Adrenal gland (tissue), 12 donors: ENCODE measurements around the gene PPP6C. TPM values are rescaled to one million over a fixed set of nuclear protein-coding genes. Genes with fewer than 3 reads are reported as not detected.
"Not testable (repeated sequence)": the region's sequence is repeated elsewhere in the genome, so short reads cannot be mapped to it uniquely, and the experiment has no call there.

Source experiments
- DNase-seq, 7 donors: peaks; one replicate each; pipeline ENCODE4 v3.0.0-alpha.2; 2019 to 2020
- H3K27ac ChIP-seq, 5 donors: fragments of 200-600 bp; sonication (generic) in 4 of 5; 1 replicate in 3 of 5; 2 replicates in 2 of 5; pipeline versions ENCODE4 v1.5.1 to v1.8.0; 2016 to 2020; ENCODE audit warnings: mild to moderate bottlenecking in 1 of 5
- H3K27me3 ChIP-seq: fragments of 200-600 bp; 2 replicates; pipeline ENCODE4 v1.8.0; 2021
- H3K36me3 ChIP-seq, 2 donors: fragments of 200-600 bp; replicated peaks in 1 of 2; 1 replicate in 1 of 2; 2 replicates in 1 of 2; pipeline versions ENCODE4 v1.5.1 to v1.8.0; 2018 to 2022
- H3K4me1 ChIP-seq, 2 donors: fragments of 200-600 bp; replicated peaks in 1 of 2; 1 replicate in 1 of 2; 2 replicates in 1 of 2; pipeline versions ENCODE4 v1.5.1 to v1.8.0; 2018 to 2021
- H3K4me3 ChIP-seq, 4 donors: fragments of 200-600 bp; sonication (generic) in 3 of 4; one replicate each; pipeline ENCODE4 v1.5.1; 2016 to 2018
- H3K9me3 ChIP-seq, 3 donors: fragments of 200-600 bp; sonication (generic) in 1 of 3; replicated peaks in 1 of 3; 1 replicate in 2 of 3; 2 replicates in 1 of 3; pipeline versions ENCODE4 v1.5.1 to v1.8.0; 2016 to 2021
- CTCF ChIP-seq, 6 experiments: fragments of 450-650 bp in 4 of 6; fragments of 200-600 bp in 2 of 6; sonication (generic) in 1 of 6; IDR thresholded peaks; 1 replicate in 5 of 6; 2 replicates in 1 of 6; pipeline versions ENCODE4 v1.5.1 to v1.8.0; 2016 to 2021; ENCODE audit warnings: antibody characterized with exemption in 6 of 6, mild to moderate bottlenecking in 2 of 6, moderate library complexity in 1 of 6
- POLR2A ChIP-seq, 2 donors: fragments of 450-650 bp; IDR thresholded peaks; one replicate each; pipeline ENCODE4 v1.6.1; 2017; ENCODE audit warnings: antibody characterized with exemption in 2 of 2, mild to moderate bottlenecking in 2 of 2, moderate library complexity in 1 of 2
- WGBS, 4 donors: extraction: QIAGEN DNeasy Blood & Tissue Kit in 2 of 4; methylation state at CpG; one replicate each; pipeline versions ENCODE4 v1.1.5 to v1.1.7; 2013 to 2017; 5-methylcytosine and 5-hydroxymethylcytosine counted together
- intact Hi-C, 2 donors: fragments of 100-400 bp; cut with DNase I; formaldehyde crosslinking; loops; one replicate each; pipeline versions ENCODE4 v1.14.1 to v1.15.0; 2022 to 2023
- polyA plus RNA-seq, 3 donors: library from polyadenylated mRNA; stranded (reverse); fragments of 200-250 nt in 2 of 3; fragments of 350-450 nt in 1 of 3; fragmentation: Illumina TruSeq in 1 of 3; extraction: RNeasy Lipid Tissue Mini Kit (QIAGEN cat#74804) in 1 of 3; gene quantifications; one replicate each; pipeline ENCODE4 v1.2.3, GENCODE V29; 2013 to 2014
- total RNA-seq, 9 donors: library from RNA; depleted of rRNA in 4 of 9; stranded (reverse); fragments of >200 nt in 4 of 9; fragments of 120-200 nt in 1 of 9; fragmentation: NEBNext Ultra II Directional in 1 of 9; extraction: Animal tissue kit (Norgen Biotek cat#: 25700) in 1 of 9; gene quantifications; one replicate each; pipeline versions ENCODE4 v1.1.0 to v1.2.4, GENCODE V29; 2013 to 2023
- donor health status: healthy with polysubstance abuse.
- donor health status: Bipolar disorder and iron deficiency.
- donor health status: DM: yes; HTN: yes; CAD: no.
- donor health status: DM: no; HTN: no; CAD: no.
- donor health status: DM: no; HTN: no; CAD: no.
- donor health status: DM: yes; HTN: yes; CAD: no.

The PPP6C gene
- total and polyA plus RNA-seq, 12 donors = 15.9 to 71.1 (median 46.3) TPM

GRCh38 chr9:125190361-125190801 lies 778 bp upstream of the PPP6C start:
- H3K27ac ChIP-seq = peak overlapping the region; percentile 44 to 99 (median 80)
- no peaks in the 10 kb centered on the region for H3K36me3 ChIP-seq
- peaks cover 22 to 44% of the 10 kb centered on the region in 2 donors for H3K4me1 ChIP-seq
- peak overlapping the region; percentile 9 to 100 (median 54) for H3K4me3 ChIP-seq
- H3K27me3 ChIP-seq = no peaks in the 10 kb centered on the region
- intact Hi-C loops = no loop called here
- TF ChIP-seq POLR2A (IDR thresholded peaks at IDR 0.05) = no peak
- no peak for TF ChIP-seq CTCF (IDR thresholded peaks at IDR 0.05)
- no peaks in the 10 kb centered on the region for H3K9me3 ChIP-seq
- WGBS, 4 donors = 53 to 60% (median 58%) methylated on average over 14 of the region's 14 CpGs
- no peak for DNase-seq

- WGBS, 4 donors = 0 to 1% (median 0%) methylated on average over 8 to 26 of the region's 26 CpGs
- Histone ChIP-seq H3K4me1 (peaks cover 22 to 44% of the 10 kb centered on the region in 2 donors), H3K36me3 (no peaks in the 10 kb centered on the region), H3K27me3 (no peaks in the 10 kb centered on the region), H3K4me3 (peak overlapping the region; percentile 60 to 100 (median 76)), H3K9me3 (no peaks in the 10 kb centered on the region), H3K27ac (peak overlapping the region; percentile 44 to 99 (median 80))
- no peak for TF ChIP-seq CTCF (IDR thresholded peaks at IDR 0.05)
- no peak for TF ChIP-seq POLR2A (IDR thresholded peaks at IDR 0.05)
- intact Hi-C loops = no loop called here
- peak; percentile 30 to 59 (median 39) for DNase-seq
Observed at GRCh38 chr9:125189011-125189360, 617 bp downstream of the PPP6C start.

GRCh38 chr9:125183561-125183960 lies 6.0 kb downstream of the PPP6C start:
- Histone ChIP-seq H3K36me3 (no peaks in the 10 kb centered on the region), H3K4me3 (no peak overlapping the region), H3K27me3 (no peaks in the 10 kb centered on the region), H3K9me3 (no peaks in the 10 kb centered on the region), H3K27ac (peak overlapping the region in 2 of 5 donors; percentile 33 to 55), H3K4me1 (peaks cover 16 to 47% of the 10 kb centered on the region in 2 donors)
- 85 to 92% (median 90%) methylated on average over 2 of the region's 2 CpGs for WGBS, 4 donors
- DNase-seq = no peak
- TF ChIP-seq CTCF (IDR thresholded peaks at IDR 0.05) (no peak), POLR2A (IDR thresholded peaks at IDR 0.05) (no peak)
- intact Hi-C loops = no loop called here

GRCh38 chr9:125183054-125183453 lies 6.5 kb downstream of the PPP6C start:
- Histone ChIP-seq H3K4me1 (peaks cover 16 to 42% of the 10 kb centered on the region in 2 donors), H3K9me3 (no peaks in the 10 kb centered on the region), H3K27ac (peak overlapping the region in 1 of 5 donors; percentile 55), H3K4me3 (no peak overlapping the region), H3K36me3 (no peaks in the 10 kb centered on the region), H3K27me3 (no peaks in the 10 kb centered on the region)
- WGBS, 4 donors = 37 to 42% (median 39%) methylated on average over 2 of the region's 2 CpGs
- intact Hi-C loops = no loop called here
- DNase-seq = no peak
- no peak for TF ChIP-seq POLR2A (IDR thresholded peaks at IDR 0.05)
- TF ChIP-seq CTCF (IDR thresholded peaks at IDR 0.05) = no peak

GRCh38 chr9:125181756-125182155 lies 7.8 kb downstream of the PPP6C start:
- H3K4me1 ChIP-seq = peaks cover 11 to 29% of the 10 kb centered on the region in 2 donors
- H3K27me3 ChIP-seq, intact Hi-C loops, H3K9me3 ChIP-seq, H3K27ac ChIP-seq, H3K36me3 ChIP-seq, DNase-seq, H3K4me3 ChIP-seq: not testable (repeated sequence)
- WGBS, 4 donors = 90 to 98% (median 94%) methylated on average over 4 of the region's 4 CpGs
